ENCODE data around the gene GTPBP4.

DNA sequence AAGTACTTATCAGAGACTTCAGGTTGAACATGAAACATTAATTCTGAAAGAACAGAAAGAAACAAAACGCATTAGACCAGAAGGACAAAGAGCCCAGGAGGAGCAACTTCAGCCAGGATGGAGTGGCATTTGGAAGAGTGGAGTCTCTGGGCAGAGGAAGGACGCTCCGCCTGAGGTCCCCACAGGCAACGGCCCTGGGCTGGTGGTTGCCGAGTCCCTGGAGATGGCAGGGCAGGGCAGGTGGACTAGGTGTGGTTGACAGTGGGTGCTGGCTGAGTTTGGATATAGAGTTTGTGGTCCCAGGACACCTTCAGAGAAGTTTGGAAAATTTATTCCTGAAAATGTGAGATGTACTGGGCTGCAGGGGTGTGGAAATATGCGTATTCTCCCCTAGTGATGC, 29.4 kb upstream of the GTPBP4 start:
- TF ChIP-seq, protein P1, sequence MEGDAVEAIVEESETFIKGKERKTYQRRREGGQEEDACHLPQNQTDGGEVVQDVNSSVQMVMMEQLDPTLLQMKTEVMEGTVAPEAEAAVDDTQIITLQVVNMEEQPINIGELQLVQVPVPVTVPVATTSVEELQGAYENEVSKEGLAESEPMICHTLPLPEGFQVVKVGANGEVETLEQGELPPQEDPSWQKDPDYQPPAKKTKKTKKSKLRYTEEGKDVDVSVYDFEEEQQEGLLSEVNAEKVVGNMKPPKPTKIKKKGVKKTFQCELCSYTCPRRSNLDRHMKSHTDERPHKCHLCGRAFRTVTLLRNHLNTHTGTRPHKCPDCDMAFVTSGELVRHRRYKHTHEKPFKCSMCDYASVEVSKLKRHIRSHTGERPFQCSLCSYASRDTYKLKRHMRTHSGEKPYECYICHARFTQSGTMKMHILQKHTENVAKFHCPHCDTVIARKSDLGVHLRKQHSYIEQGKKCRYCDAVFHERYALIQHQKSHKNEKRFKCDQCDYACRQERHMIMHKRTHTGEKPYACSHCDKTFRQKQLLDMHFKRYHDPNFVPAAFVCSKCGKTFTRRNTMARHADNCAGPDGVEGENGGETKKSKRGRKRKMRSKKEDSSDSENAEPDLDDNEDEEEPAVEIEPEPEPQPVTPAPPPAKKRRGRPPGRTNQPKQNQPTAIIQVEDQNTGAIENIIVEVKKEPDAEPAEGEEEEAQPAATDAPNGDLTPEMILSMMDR (IDR thresholded peaks at IDR 0.05; ENCODE audit: low read depth, low read length, missing input control), result no peak
- TF ChIP-seq GABPA (IDR thresholded peaks at IDR 0.05 in 1 of 2, conservative IDR thresholded peaks at IDR 0.05 in 1 of 2) (no peak), FOXA2 (IDR thresholded peaks at IDR 0.05) (no peak), JUND (IDR thresholded peaks at IDR 0.05) (no peak), SP1 (IDR thresholded peaks at IDR 0.05) (no peak), TAF1 (conservative IDR thresholded peaks at IDR 0.05) (no peak), RXRA (IDR thresholded peaks at IDR 0.05) (no peak), YY1 (IDR thresholded peaks at IDR 0.05) (no peak), ZBTB33 (IDR thresholded peaks at IDR 0.05) (no peak)
- TF ChIP-seq, protein P2, sequence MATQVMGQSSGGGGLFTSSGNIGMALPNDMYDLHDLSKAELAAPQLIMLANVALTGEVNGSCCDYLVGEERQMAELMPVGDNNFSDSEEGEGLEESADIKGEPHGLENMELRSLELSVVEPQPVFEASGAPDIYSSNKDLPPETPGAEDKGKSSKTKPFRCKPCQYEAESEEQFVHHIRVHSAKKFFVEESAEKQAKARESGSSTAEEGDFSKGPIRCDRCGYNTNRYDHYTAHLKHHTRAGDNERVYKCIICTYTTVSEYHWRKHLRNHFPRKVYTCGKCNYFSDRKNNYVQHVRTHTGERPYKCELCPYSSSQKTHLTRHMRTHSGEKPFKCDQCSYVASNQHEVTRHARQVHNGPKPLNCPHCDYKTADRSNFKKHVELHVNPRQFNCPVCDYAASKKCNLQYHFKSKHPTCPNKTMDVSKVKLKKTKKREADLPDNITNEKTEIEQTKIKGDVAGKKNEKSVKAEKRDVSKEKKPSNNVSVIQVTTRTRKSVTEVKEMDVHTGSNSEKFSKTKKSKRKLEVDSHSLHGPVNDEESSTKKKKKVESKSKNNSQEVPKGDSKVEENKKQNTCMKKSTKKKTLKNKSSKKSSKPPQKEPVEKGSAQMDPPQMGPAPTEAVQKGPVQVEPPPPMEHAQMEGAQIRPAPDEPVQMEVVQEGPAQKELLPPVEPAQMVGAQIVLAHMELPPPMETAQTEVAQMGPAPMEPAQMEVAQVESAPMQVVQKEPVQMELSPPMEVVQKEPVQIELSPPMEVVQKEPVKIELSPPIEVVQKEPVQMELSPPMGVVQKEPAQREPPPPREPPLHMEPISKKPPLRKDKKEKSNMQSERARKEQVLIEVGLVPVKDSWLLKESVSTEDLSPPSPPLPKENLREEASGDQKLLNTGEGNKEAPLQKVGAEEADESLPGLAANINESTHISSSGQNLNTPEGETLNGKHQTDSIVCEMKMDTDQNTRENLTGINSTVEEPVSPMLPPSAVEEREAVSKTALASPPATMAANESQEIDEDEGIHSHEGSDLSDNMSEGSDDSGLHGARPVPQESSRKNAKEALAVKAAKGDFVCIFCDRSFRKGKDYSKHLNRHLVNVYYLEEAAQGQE (IDR thresholded peaks at IDR 0.05), result no peak
